Prostate gland (tissue), 2 donors: ENCODE data around the gene IL1RAPL1.

Source experiments
- CTCF ChIP-seq, 4 experiments: fragments of 200-600 bp in 2 of 4; fragments of 450-650 bp in 2 of 4; sonication (generic) in 2 of 4; IDR thresholded peaks; 1 replicate in 3 of 4; 2 replicates in 1 of 4; pipeline ENCODE4 v1.5.1; 2016 to 2019; ENCODE audit warnings: antibody characterized with exemption in 4 of 4, mild to moderate bottlenecking in 2 of 4, moderate library complexity in 2 of 4
- POLR2A ChIP-seq: fragments of 450-650 bp; IDR thresholded peaks from one replicate; pipeline ENCODE4 v1.6.1; 2016; ENCODE audit warnings: antibody characterized with exemption, mild to moderate bottlenecking
- POLR2AphosphoS5 ChIP-seq: sonication (generic); formaldehyde crosslinking; IDR thresholded peaks from one replicate; pipeline ENCODE4 v1.6.1; 2017; ENCODE audit warnings: antibody characterized with exemption

DNA sequence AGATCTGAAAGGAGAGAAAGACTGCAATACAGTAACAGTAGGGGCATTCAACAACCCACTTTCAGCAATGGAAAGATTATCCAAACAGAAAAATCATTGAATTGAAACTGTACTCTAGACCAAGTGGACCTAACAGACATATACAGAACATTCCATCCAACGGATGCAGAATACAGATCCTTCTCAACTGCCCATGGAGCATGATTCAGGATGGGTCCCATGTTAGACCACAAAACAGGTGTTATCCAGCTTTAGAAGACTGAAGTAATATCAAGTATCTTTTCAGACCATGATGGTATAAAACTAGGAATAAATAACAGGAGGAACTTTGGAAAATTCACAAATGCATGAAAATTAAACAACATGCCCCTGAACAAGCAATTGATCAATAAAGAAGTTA, 1060.9 kb downstream of the IL1RAPL1 start:
- TF ChIP-seq CTCF (IDR thresholded peaks at IDR 0.05), result no peak
- TF ChIP-seq POLR2AphosphoS5, result no peak
- TF ChIP-seq POLR2A, result no peak
